Head of caudate nucleus (tissue), 42 donors: ENCODE measurements around the gene GRID2.

Experiments
- DNase-seq, 42 donors: peaks; one replicate each; pipeline versions ENCODE4 v3.0.0 to v3.0.0-alpha.2; 2020 to 2021; ENCODE audit warnings: mixed read lengths in 7 of 42
- intact Hi-C: fragments of 100-400 bp; cut with DNase I; formaldehyde crosslinking; loops from one replicate; pipeline ENCODE4 v1.15.0; 2022

Gene GRID2

GRCh38 chr4:92825791-92826190 is 522.0 kb downstream of the GRID2 start:
- intact Hi-C loops, result no loop called here
- no peak for DNase-seq

- DNase-seq, result no peak
- intact Hi-C loops, result no loop called here
These were observed 527.0 kb downstream of the GRID2 start for GRCh38 chr4:92830771-92831170.

- intact Hi-C loops, result no loop called here
- no peak for DNase-seq
These were observed 537.1 kb downstream of the GRID2 start for GRCh38 chr4:92840880-92841279.

- DNase-seq, result no peak
- intact Hi-C loops, result no loop called here
These were observed 540.0 kb downstream of the GRID2 start for GRCh38 chr4:92843784-92844183.

GRCh38 chr4:92847026-92847425 is 543.3 kb downstream of the GRID2 start:
- intact Hi-C loops, result no loop called here
- DNase-seq, result peak in 8 of 42 donors; percentile 4 to 40 (median 23)

GRCh38 chr4:92862509-92862908 is 558.7 kb downstream of the GRID2 start:
- DNase-seq, result no peak
- intact Hi-C loops, result no loop called here

- intact Hi-C loops, result no loop called here
- peak in 3 of 42 donors; percentile 4 to 36 (median 5) for DNase-seq
These were observed 560.3 kb downstream of the GRID2 start for GRCh38 chr4:92864096-92864495.

- DNase-seq, result no peak
- intact Hi-C loops, result no loop called here
These were observed 568.8 kb downstream of the GRID2 start for GRCh38 chr4:92872604-92873003.

GRCh38 chr4:92885632-92886031 is 581.9 kb downstream of the GRID2 start:
- intact Hi-C loops, result no loop called here
- DNase-seq, result no peak

- intact Hi-C loops, result no loop called here
- DNase-seq, result no peak
These were observed 648.7 kb downstream of the GRID2 start for GRCh38 chr4:92952426-92952825.

- intact Hi-C loops, result no loop called here
- no peak for DNase-seq
These were observed 649.1 kb downstream of the GRID2 start for GRCh38 chr4:92952897-92953296.

- intact Hi-C loops, result no loop called here
- no peak for DNase-seq
These were observed 649.7 kb downstream of the GRID2 start for GRCh38 chr4:92953462-92953861.

GRCh38 chr4:92961881-92962280 is 658.1 kb downstream of the GRID2 start:
- DNase-seq, result no peak
- intact Hi-C loops, result no loop called here

- intact Hi-C loops, result no loop called here
- DNase-seq, result no peak
These were observed 659.1 kb downstream of the GRID2 start for GRCh38 chr4:92962831-92963230.

GRCh38 chr4:92968556-92968955 is 664.8 kb downstream of the GRID2 start:
- intact Hi-C loops, result no loop called here
- DNase-seq, result no peak

GRCh38 chr4:92968996-92969395 is 665.2 kb downstream of the GRID2 start:
- intact Hi-C loops, result no loop called here
- no peak for DNase-seq

- intact Hi-C loops, result no loop called here
- no peak for DNase-seq
These were observed 666.0 kb downstream of the GRID2 start for GRCh38 chr4:92969650-92970379.

- DNase-seq, result no peak
- intact Hi-C loops, result no loop called here
These were observed 667.2 kb downstream of the GRID2 start for GRCh38 chr4:92970996-92971395.

GRCh38 chr4:92988301-92988700 is 684.5 kb downstream of the GRID2 start:
- intact Hi-C loops, result no loop called here
- no peak for DNase-seq

GRCh38 chr4:92992758-92993157 is 689.0 kb downstream of the GRID2 start:
- no peak for DNase-seq

GRCh38 chr4:92994727-92995126 is 691.0 kb downstream of the GRID2 start:
- no peak for DNase-seq
- intact Hi-C loops, result no loop called here

More at GRCh38 chr4:92992758-92993157, 689.0 kb downstream of the GRID2 start:
- intact Hi-C loops, result no loop called here
